ENCODE results near the gene ELAC2. TPM values are rescaled to one million over a fixed set of nuclear protein-coding genes. Genes with fewer than 3 reads are reported as not detected.

ELAC2 gene
- total and polyA plus RNA-seq, 10 of the 15 experiments (the other 5 are each of a cell fraction or from before 2014, with no cell fraction given), result 5.1 to 146 (median 79.4) TPM

DNA sequence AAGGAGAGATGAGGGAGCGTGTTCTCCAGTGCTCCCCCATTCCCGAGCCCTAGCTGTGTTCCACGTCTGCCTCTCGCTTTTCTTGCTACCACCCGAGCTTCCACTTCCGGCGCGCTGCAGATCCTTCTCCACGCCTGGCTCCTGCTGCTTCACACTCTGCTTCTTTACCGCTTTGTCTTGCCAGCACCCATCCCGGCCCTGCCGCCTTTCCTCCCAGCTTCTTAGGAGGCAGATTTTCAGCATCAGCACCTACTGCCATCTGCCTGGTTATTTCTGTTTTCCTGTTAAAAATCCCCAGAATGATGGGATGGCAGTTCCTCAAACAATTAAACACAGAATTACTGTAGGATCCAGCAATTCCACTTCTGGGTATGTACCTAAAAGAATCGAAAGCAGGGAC, 64.7 kb downstream of the ELAC2 start (continued):
- TF ChIP-seq CEBPB (IDR thresholded peaks at IDR 0.05; ENCODE audit: borderline replicate concordance in 1 of 2, low read depth in 2 of 2, low read length in 2 of 2) (no peak), ZNF24 (IDR thresholded peaks at IDR 0.05) (no peak)
- TF ChIP-seq, protein P1, sequence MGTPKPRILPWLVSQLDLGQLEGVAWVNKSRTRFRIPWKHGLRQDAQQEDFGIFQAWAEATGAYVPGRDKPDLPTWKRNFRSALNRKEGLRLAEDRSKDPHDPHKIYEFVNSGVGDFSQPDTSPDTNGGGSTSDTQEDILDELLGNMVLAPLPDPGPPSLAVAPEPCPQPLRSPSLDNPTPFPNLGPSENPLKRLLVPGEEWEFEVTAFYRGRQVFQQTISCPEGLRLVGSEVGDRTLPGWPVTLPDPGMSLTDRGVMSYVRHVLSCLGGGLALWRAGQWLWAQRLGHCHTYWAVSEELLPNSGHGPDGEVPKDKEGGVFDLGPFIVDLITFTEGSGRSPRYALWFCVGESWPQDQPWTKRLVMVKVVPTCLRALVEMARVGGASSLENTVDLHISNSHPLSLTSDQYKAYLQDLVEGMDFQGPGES (IDR thresholded peaks at IDR 0.05), result no peak

DNA sequence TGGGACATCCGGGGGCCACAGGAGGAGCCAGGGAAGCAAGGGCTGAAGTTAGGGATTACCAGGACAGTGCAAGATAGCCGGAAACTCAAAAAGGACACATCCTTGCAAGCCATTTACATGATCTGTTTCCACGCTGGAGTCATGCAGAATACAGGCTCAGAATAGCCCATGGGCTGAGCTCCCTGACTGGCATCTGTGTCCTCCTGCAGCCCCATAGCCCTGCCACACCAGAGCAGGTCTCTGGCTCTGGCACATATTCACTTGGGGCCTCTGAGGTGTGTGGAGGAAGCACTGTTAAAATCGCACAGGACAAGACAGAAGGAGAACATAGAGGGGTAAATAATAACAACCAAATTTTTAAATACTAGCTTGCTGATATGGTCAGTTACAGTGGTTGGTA, 65.8 kb downstream of the ELAC2 start:
- no peaks in the 10 kb centered on the region for H3K4me1 ChIP-seq (ENCODE audit: control insufficient read depth, insufficient read depth, low read length)
- DNase-seq (ENCODE audit: low read depth, low spot score) (no peak), ATAC-seq (no peak), FAIRE-seq (no peak)
- 52% methylated on average over 4 of the region's 4 CpGs for WGBS (ENCODE audit: insufficient coverage, insufficient replicate concordance, low lambda C conversion rate, missing lambda C conversion rate)
- no peaks in the 10 kb centered on the region for H3K9me3 ChIP-seq (replicated peaks; ENCODE audit: control insufficient read depth, insufficient read depth, low read length)
- intact Hi-C loops (cut with micrococcal nuclease; ENCODE audit: unreplicated experiment), result no loop called here
- H3K79me2 ChIP-seq (ENCODE audit: control insufficient read depth, insufficient read depth, low read length), result no peaks in the 10 kb centered on the region
- no peak overlapping the region for H3K4me2 ChIP-seq (ENCODE audit: control insufficient read depth, insufficient read depth)
- H3K9ac ChIP-seq (ENCODE audit: control insufficient read depth, insufficient read depth, low read length), result no peak overlapping the region
- in situ Hi-C loops (cut with MboI), result no loop called here
- H2AFZ ChIP-seq (ENCODE audit: control insufficient read depth, low read depth, low read length), result no peak overlapping the region
- H3K4me3 ChIP-seq, result no peak overlapping the region
- CTCF ChIA-PET, result no interaction called here
- H3K27me3 ChIP-seq (replicated peaks in 1 of 2; ENCODE audit: control insufficient read depth in 2 of 2, insufficient read depth in 2 of 2, low read length in 1 of 2), result no peaks in the 10 kb centered on the region
- SMC1A ChIA-PET (ENCODE audit: uncharacterized antibody, unreplicated experiment), result interaction anchor here (0.7 kb wide), 1 partner anchor 144 kb away, joined by 3 read pairs; no protein-coding TSS in a partner anchor
- RAD21 ChIA-PET (ENCODE audit: unreplicated experiment), result no interaction called here
- H3K36me3 ChIP-seq (ENCODE audit: control insufficient read depth in 2 of 2, insufficient read depth in 2 of 2, low read length in 1 of 2), result no peaks in the 10 kb centered on the region; a peak in 1 of 4 replicates
- no peak overlapping the region for H3K27ac ChIP-seq (ENCODE audit: control insufficient read depth, insufficient read depth)
- POLR2A ChIA-PET, result no interaction called here
- H4K20me1 ChIP-seq (ENCODE audit: control insufficient read depth, insufficient read depth), result no peaks in the 10 kb centered on the region
- no TSS peak for BruUV-seq (replicated peaks)
- no peak for TF ChIP-seq ZNF622 (IDR thresholded peaks at IDR 0.05)
- TF ChIP-seq, protein P2, sequence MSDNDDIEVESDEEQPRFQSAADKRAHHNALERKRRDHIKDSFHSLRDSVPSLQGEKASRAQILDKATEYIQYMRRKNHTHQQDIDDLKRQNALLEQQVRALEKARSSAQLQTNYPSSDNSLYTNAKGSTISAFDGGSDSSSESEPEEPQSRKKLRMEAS (IDR thresholded peaks at IDR 0.05; ENCODE audit: low read depth, low read length), result no peak
- no peak for TF ChIP-seq NRF1 (conservative IDR thresholded peaks at IDR 0.05; ENCODE audit: low read depth, low read length)
- TF ChIP-seq FOS (IDR thresholded peaks at IDR 0.05; ENCODE audit: borderline replicate concordance, extremely low read depth, insufficient read length), result no peak
- TF ChIP-seq, protein P3, sequence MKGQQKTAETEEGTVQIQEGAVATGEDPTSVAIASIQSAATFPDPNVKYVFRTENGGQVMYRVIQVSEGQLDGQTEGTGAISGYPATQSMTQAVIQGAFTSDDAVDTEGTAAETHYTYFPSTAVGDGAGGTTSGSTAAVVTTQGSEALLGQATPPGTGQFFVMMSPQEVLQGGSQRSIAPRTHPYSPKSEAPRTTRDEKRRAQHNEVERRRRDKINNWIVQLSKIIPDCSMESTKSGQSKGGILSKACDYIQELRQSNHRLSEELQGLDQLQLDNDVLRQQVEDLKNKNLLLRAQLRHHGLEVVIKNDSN (IDR thresholded peaks at IDR 0.05; ENCODE audit: borderline replicate concordance, extremely low read length, insufficient read depth, low read depth, low read length), result no peak
- TF ChIP-seq SMAD5 (IDR thresholded peaks at IDR 0.05; ENCODE audit: low read depth), result no peak
- TF ChIP-seq ZNF207 (IDR thresholded peaks at IDR 0.05; ENCODE audit: borderline replicate concordance), result no peak
- TF ChIP-seq TBL1XR1 (IDR thresholded peaks at IDR 0.05; ENCODE audit: low read depth, low read length), result no peak
- TF ChIP-seq JUNB (IDR thresholded peaks at IDR 0.05), result no peak
- no peak for TF ChIP-seq POLR2AphosphoS5 (IDR thresholded peaks at IDR 0.05; ENCODE audit: low read length)
- TF ChIP-seq NFXL1 (IDR thresholded peaks at IDR 0.05; ENCODE audit: borderline replicate concordance), result no peak
- TF ChIP-seq KDM1A (IDR thresholded peaks at IDR 0.05; ENCODE audit: borderline replicate concordance), result no peak
- TF ChIP-seq, protein P4, sequence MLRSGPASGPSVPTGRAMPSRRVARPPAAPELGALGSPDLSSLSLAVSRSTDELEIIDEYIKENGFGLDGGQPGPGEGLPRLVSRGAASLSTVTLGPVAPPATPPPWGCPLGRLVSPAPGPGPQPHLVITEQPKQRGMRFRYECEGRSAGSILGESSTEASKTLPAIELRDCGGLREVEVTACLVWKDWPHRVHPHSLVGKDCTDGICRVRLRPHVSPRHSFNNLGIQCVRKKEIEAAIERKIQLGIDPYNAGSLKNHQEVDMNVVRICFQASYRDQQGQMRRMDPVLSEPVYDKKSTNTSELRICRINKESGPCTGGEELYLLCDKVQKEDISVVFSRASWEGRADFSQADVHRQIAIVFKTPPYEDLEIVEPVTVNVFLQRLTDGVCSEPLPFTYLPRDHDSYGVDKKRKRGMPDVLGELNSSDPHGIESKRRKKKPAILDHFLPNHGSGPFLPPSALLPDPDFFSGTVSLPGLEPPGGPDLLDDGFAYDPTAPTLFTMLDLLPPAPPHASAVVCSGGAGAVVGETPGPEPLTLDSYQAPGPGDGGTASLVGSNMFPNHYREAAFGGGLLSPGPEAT (IDR thresholded peaks at IDR 0.05; ENCODE audit: low read depth), result no peak
- no peak for TF ChIP-seq CHD1 (IDR thresholded peaks at IDR 0.05; ENCODE audit: low read depth, low read length)
- TF ChIP-seq HDAC6 (IDR thresholded peaks at IDR 0.05; ENCODE audit: unreplicated experiment), result no peak
- no peak for TF ChIP-seq RAD51 (IDR thresholded peaks at IDR 0.05)
- TF ChIP-seq, protein P5, sequence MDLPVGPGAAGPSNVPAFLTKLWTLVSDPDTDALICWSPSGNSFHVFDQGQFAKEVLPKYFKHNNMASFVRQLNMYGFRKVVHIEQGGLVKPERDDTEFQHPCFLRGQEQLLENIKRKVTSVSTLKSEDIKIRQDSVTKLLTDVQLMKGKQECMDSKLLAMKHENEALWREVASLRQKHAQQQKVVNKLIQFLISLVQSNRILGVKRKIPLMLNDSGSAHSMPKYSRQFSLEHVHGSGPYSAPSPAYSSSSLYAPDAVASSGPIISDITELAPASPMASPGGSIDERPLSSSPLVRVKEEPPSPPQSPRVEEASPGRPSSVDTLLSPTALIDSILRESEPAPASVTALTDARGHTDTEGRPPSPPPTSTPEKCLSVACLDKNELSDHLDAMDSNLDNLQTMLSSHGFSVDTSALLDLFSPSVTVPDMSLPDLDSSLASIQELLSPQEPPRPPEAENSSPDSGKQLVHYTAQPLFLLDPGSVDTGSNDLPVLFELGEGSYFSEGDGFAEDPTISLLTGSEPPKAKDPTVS (IDR thresholded peaks at IDR 0.05; ENCODE audit: low read depth, low read length), result no peak
- TF ChIP-seq PAX8 (IDR thresholded peaks at IDR 0.05), result no peak

All from GM12878 (cell line).